MM.1S (cell line): ENCODE data around the gene XRCC4.
A peak's percentile ranks its signal among the peaks of the same experiment; 100 is the strongest.
"Not testable (repeated sequence)": the region's sequence is repeated elsewhere in the genome, so short reads cannot be mapped to it uniquely, and the experiment has no call there.

Experiments used
- DNase-seq: peaks from one replicate; pipeline ENCODE4 v3.0.0-alpha.2; 2015
- H2AFZ ChIP-seq: fragments of 300-600 bp; sonication (generic); 2 replicates; pipeline ENCODE4 v1.6.0; 2016; ENCODE audit warnings: antibody characterized with exemption, low read length
- H3F3A ChIP-seq: fragments of 300-600 bp; sonication (generic); 2 replicates; pipeline ENCODE4 v1.6.1; 2016; ENCODE audit warnings: mild to moderate bottlenecking, antibody characterized with exemption, low read length, moderate library complexity, mixed read lengths; ENCODE audit not compliant: insufficient read depth
- H3K27ac ChIP-seq: fragments of 300-600 bp; sonication (generic); 2 replicates; pipeline ENCODE4 v1.5.1; 2016; ENCODE audit warnings: mild to moderate bottlenecking, low read length
- H3K27me3 ChIP-seq: fragments of 300-600 bp; sonication (generic); replicated peaks from 2 replicates; pipeline ENCODE4 v1.6.0; 2016; ENCODE audit warnings: low read length; ENCODE audit not compliant: insufficient read depth
- H3K36me3 ChIP-seq: fragments of 300-600 bp; sonication (generic); replicated peaks from 2 replicates; pipeline ENCODE4 v1.6.1; 2016; ENCODE audit warnings: mild to moderate bottlenecking, low read length, mixed read lengths; ENCODE audit not compliant: insufficient read depth
- H3K4me1 ChIP-seq: fragments of 300-600 bp; sonication (generic); 2 replicates; pipeline ENCODE4 v1.6.1; 2016; ENCODE audit warnings: low read length, mixed read lengths
- H3K4me2 ChIP-seq: fragments of 300-600 bp; sonication (generic); 2 replicates; pipeline ENCODE4 v1.6.0; 2016; ENCODE audit warnings: low read depth, low read length
- H3K4me3 ChIP-seq: fragments of 300-600 bp; sonication (generic); 2 replicates; pipeline ENCODE4 v1.5.1; 2016; ENCODE audit warnings: low read length, mixed read lengths
- H3K79me2 ChIP-seq: fragments of 300-600 bp; sonication (generic); 2 replicates; pipeline ENCODE4 v1.6.1; 2016; ENCODE audit warnings: mixed run types, low read length, mixed read lengths
- H3K9ac ChIP-seq: fragments of 300-600 bp; sonication (generic); 2 replicates; pipeline ENCODE4 v1.6.1; 2016; ENCODE audit warnings: low read length, mixed read lengths
- H3K9me2 ChIP-seq: fragments of 300-600 bp; sonication (generic); replicated peaks from 2 replicates; pipeline ENCODE4 v1.6.1; 2016; ENCODE audit warnings: mild to moderate bottlenecking, low read length, mixed read lengths; ENCODE audit not compliant: insufficient read depth
- H3K9me3 ChIP-seq: fragments of 300-600 bp; sonication (generic); replicated peaks from 2 replicates; pipeline ENCODE4 v1.6.1; 2016; ENCODE audit warnings: mild to moderate bottlenecking, low read length, mixed read lengths; ENCODE audit not compliant: insufficient read depth
- H4K20me1 ChIP-seq: fragments of 300-600 bp; sonication (generic); 2 replicates; pipeline ENCODE4 v1.6.1; 2016; ENCODE audit warnings: mild to moderate bottlenecking, low read length, moderate library complexity, mixed read lengths; ENCODE audit not compliant: insufficient read depth
- EZH2 ChIP-seq: fragments of 300-600 bp; sonication (generic); optimal IDR thresholded peaks from 2 replicates; pipeline ENCODE3; 2017; ENCODE audit warnings: low read depth, mild to moderate bottlenecking, antibody characterized with exemption, low read length, mixed read lengths
- EZH2phosphoT487 ChIP-seq: fragments of 300-600 bp; sonication (generic); IDR thresholded peaks from 2 replicates; pipeline ENCODE4 v1.6.1; 2018; ENCODE audit warnings: antibody characterized with exemption, low read length
- TF ChIP-seq, protein P1 (sequence below): fragments of 300-600 bp; sonication (generic); IDR thresholded peaks from 2 replicates; pipeline ENCODE4 v1.5.1; 2016; ENCODE audit warnings: antibody characterized with exemption, low read length, mixed read lengths

The XRCC4 gene

DNA sequence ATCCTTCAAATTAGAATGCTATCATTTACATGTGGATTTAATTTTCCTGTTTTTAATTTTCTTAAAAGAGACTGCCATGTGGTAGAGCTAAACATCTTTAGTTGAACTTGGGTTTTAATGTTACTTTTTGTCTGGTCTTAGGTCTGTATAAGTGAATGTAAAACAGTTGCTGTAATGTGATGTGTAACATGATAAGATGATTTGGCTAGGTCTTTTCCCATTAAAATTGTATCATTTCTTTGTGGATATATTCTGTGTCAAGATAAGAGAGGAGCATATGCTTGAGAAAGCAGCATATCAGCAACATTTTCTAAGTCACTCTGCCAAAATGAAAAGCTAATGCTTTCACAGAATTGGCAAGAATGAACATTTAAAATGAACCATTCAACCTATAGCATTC, 18.6 kb upstream of the XRCC4 start:
- Histone ChIP-seq H4K20me1 (no peaks in the 10 kb centered on the region), H2AFZ (no peak overlapping the region), H3K9me3 (no peaks in the 10 kb centered on the region), H3K4me3 (peak overlapping the region; percentile 33; the same call in 1 of the 2 replicates), H3K27ac (peak overlapping the region; percentile 41; the same call in 1 of the 2 replicates), H3K9me2 (no peaks in the 10 kb centered on the region), H3K36me3 (peaks cover 8% of the 10 kb centered on the region; the same call in 1 of the 2 replicates), H3K4me2 (peak overlapping the region; percentile 56), H3K27me3 (no peaks in the 10 kb centered on the region), H3K79me2 (peaks cover 59% of the 10 kb centered on the region), H3K9ac (peak overlapping the region; percentile 1; the same call in 1 of the 2 replicates), H3K4me1 (peaks cover 32% of the 10 kb centered on the region), H3F3A (no peaks in the 10 kb centered on the region)
- TF ChIP-seq, protein P1, sequence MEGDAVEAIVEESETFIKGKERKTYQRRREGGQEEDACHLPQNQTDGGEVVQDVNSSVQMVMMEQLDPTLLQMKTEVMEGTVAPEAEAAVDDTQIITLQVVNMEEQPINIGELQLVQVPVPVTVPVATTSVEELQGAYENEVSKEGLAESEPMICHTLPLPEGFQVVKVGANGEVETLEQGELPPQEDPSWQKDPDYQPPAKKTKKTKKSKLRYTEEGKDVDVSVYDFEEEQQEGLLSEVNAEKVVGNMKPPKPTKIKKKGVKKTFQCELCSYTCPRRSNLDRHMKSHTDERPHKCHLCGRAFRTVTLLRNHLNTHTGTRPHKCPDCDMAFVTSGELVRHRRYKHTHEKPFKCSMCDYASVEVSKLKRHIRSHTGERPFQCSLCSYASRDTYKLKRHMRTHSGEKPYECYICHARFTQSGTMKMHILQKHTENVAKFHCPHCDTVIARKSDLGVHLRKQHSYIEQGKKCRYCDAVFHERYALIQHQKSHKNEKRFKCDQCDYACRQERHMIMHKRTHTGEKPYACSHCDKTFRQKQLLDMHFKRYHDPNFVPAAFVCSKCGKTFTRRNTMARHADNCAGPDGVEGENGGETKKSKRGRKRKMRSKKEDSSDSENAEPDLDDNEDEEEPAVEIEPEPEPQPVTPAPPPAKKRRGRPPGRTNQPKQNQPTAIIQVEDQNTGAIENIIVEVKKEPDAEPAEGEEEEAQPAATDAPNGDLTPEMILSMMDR: no peak
- TF ChIP-seq EZH2phosphoT487 (no peak), EZH2 (no peak)
- no peak for DNase-seq

DNA sequence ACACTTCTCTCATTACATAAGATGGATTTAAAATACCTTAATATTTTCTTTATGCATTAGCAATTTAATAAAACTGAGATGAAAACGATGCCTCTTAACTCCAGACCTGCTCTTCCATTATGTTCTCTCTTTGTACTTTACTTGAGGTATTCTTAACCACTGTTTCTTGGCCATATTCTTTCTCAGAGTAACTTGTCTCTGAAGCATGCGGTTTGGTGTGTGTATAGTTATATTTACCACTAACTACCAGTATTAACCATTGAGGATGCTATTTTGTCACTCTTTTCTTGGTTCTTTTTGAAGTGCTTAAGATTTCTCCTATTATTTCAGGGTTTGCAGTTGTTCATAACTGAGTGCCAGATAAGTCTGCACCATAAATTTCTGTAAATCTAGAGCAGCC, 18.0 kb upstream of the XRCC4 start:
- TF ChIP-seq EZH2phosphoT487: no peak
- TF ChIP-seq, protein P1: no peak
- no peak for TF ChIP-seq EZH2
- peaks cover 65% of the 10 kb centered on the region for H3K79me2 ChIP-seq

DNA sequence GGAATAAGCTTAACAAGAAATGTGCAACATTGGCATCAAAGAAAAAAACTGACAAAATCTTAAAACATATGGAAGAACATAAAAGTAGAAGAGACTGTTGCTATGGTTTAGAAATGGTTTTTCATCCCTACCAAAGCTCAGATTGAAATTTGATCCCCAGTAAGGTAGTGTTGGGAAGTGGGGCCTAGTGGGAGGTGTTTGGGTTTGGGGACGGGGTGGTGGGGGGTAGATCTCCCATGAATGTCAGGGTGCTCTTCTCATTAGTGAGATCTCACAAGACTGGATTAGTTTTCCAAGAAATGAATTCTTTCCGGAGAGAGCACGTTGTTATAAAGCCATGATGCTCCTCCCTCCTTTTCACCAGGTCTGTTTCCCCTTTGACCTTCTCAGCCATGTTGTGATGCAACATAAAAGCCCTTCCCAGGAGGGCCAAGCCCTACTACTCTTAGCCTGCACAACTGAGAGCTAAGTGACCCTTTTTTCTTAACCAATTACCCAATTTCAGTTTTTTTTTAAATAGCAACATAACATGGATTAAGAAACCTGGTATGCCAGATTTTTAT, 10.7 kb upstream of the XRCC4 start:
- Histone ChIP-seq H3K36me3 (no peaks in the 10 kb centered on the region; the same call in 1 of the 2 replicates), H2AFZ (no peak overlapping the region), H3K79me2 (peaks cover 97% of the 10 kb centered on the region), H3F3A (no peaks in the 10 kb centered on the region), H3K4me3 (no peak overlapping the region), H3K9ac (no peak overlapping the region), H3K9me3 (no peaks in the 10 kb centered on the region), H3K9me2 (no peaks in the 10 kb centered on the region), H3K4me2 (no peak overlapping the region), H3K27ac (no peak overlapping the region), H3K4me1 (no peaks in the 10 kb centered on the region), H4K20me1 (peaks cover 12% of the 10 kb centered on the region), H3K27me3 (no peaks in the 10 kb centered on the region)
- TF ChIP-seq, protein P1: no peak
- TF ChIP-seq EZH2 (no peak), EZH2phosphoT487 (no peak)
- no peak for DNase-seq

More for the DNA sequence above, 18.0 kb upstream of the XRCC4 start:
- Histone ChIP-seq H3K27ac (peak overlapping the region; percentile 41; the same call in 1 of the 2 replicates), H2AFZ (no peak overlapping the region), H3K9me3 (no peaks in the 10 kb centered on the region), H3K4me1 (peaks cover 32% of the 10 kb centered on the region), H3K4me2 (peak overlapping the region; percentile 56), H3K9me2 (no peaks in the 10 kb centered on the region), H3K36me3 (peaks cover 8% of the 10 kb centered on the region; the same call in 1 of the 2 replicates), H3K4me3 (no peak overlapping the region), H3F3A (no peaks in the 10 kb centered on the region), H3K27me3 (no peaks in the 10 kb centered on the region), H3K9ac (no peak overlapping the region; the same call in 1 of the 2 replicates), H4K20me1 (no peaks in the 10 kb centered on the region)
- DNase-seq: peak; percentile 24

DNA sequence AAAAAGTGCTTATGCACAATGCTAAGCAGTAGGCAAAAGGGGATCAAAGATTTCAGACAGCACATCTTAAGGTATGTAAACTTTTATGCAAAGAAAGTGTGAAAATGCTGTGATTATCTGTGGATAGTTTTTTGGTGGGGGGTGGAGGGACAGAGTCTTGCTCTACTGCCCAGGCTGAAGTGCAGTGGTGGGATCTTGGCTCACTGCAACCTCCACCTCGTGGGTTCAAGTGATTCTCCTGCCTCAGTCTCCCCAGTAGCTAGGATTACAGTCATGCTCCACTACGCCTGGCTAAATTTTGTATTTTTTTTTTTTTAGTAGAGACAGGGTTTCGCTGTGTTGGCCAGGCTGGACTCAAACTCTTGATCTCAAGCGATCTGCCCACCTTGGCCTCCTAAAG, 10.0 kb upstream of the XRCC4 start:
- not testable (repeated sequence) for H3K9ac ChIP-seq, H3F3A ChIP-seq, H3K9me3 ChIP-seq, H3K27me3 ChIP-seq, H3K4me3 ChIP-seq, H3K27ac ChIP-seq, H3K36me3 ChIP-seq, H3K4me2 ChIP-seq, DNase-seq, H2AFZ ChIP-seq, H3K9me2 ChIP-seq, H3K4me1 ChIP-seq
- H4K20me1 ChIP-seq: peaks cover 12% of the 10 kb centered on the region
- peaks cover 97% of the 10 kb centered on the region for H3K79me2 ChIP-seq
